ENCODE data around the gene CADM1.

- TF ChIP-seq, protein P1, sequence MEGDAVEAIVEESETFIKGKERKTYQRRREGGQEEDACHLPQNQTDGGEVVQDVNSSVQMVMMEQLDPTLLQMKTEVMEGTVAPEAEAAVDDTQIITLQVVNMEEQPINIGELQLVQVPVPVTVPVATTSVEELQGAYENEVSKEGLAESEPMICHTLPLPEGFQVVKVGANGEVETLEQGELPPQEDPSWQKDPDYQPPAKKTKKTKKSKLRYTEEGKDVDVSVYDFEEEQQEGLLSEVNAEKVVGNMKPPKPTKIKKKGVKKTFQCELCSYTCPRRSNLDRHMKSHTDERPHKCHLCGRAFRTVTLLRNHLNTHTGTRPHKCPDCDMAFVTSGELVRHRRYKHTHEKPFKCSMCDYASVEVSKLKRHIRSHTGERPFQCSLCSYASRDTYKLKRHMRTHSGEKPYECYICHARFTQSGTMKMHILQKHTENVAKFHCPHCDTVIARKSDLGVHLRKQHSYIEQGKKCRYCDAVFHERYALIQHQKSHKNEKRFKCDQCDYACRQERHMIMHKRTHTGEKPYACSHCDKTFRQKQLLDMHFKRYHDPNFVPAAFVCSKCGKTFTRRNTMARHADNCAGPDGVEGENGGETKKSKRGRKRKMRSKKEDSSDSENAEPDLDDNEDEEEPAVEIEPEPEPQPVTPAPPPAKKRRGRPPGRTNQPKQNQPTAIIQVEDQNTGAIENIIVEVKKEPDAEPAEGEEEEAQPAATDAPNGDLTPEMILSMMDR (IDR thresholded peaks at IDR 0.05): no peak
- no peak for TF ChIP-seq POLR2A (IDR thresholded peaks at IDR 0.05)
Observed at GRCh38 chr11:115188898-115189278, 315.3 kb downstream of the CADM1 start.

Data from prostate gland (tissue), 2 donors.